Measurements from ENCODE around the gene IER3IP1. TPM values are rescaled to one million over a fixed set of nuclear protein-coding genes. Genes with fewer than 3 reads are reported as not detected.
"Not testable (repeated sequence)": the region's sequence is repeated elsewhere in the genome, so short reads cannot be mapped to it uniquely, and the experiment has no call there.

IER3IP1 gene
- total and polyA plus RNA-seq, 2 of the 4 experiments (the other 2 are of a cell fraction): 7.0 to 11.7 TPM

DNA sequence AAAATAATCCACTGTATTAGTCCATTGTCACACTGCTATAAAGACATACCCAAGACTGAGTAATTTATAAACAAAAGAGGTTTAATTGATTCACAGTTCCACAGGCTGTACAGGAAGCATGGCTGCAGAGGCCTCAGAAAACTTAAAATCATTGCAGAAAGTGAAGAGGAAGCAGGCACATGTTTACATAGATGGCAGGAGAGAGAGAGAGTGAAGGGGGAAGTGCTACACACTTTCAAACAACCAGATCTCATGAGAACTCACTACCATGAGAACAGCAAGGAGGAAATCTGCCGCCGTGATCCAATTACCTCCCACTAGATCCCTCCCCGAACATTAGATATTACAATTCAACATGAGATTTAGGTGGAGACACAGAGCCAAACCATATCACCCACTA lies 19.8 kb upstream of the IER3IP1 start:
- H2BK5ac ChIP-seq (ENCODE audit: low read depth, low read length, poor library complexity, severe bottlenecking); H2BK15ac ChIP-seq (ENCODE audit: low read depth, low read length); H3K27me3 ChIP-seq (ENCODE audit: control insufficient read depth, insufficient read depth, low read length); H4K5ac ChIP-seq (ENCODE audit: low read depth, low read length); H3K79me1 ChIP-seq (ENCODE audit: low read depth in 1 of 2, low read length in 2 of 2); H3K36me3 ChIP-seq (ENCODE audit: control insufficient read depth, insufficient read depth, low read length); H4K91ac ChIP-seq (ENCODE audit: insufficient read depth, low read depth, low read length); H2BK20ac ChIP-seq (ENCODE audit: low read depth, low read length); H3K4ac ChIP-seq (ENCODE audit: low read depth, low read length); H2BK120ac ChIP-seq (ENCODE audit: low read depth, low read length); H2AK5ac ChIP-seq (ENCODE audit: low read depth, low read length); in situ Hi-C loops (cut with MboI; ENCODE audit: low sequenced_read_pairs); POLR2A ChIA-PET (ENCODE audit: unreplicated experiment); intact Hi-C loops (cut with micrococcal nuclease); BruUV-seq (replicated peaks); H4K20me1 ChIP-seq (ENCODE audit: insufficient read depth, low read length); dilution Hi-C loops (cut with HindIII; ENCODE audit: low sequenced_read_pairs, unreplicated experiment); H3K9me3 ChIP-seq (ENCODE audit: control insufficient read depth, insufficient read depth, low read length); H3K14ac ChIP-seq (replicated peaks; ENCODE audit: low read depth, low read length); H4K8ac ChIP-seq (ENCODE audit: low read depth in 2 of 2, low read length in 2 of 2); H2AFZ ChIP-seq (replicated peaks; ENCODE audit: low read length, poor library complexity); ATAC-seq (ENCODE audit: low read depth); H3K9me1 ChIP-seq (ENCODE audit: insufficient read depth, low read length); DNase-seq; H3K4me1 ChIP-seq (ENCODE audit: control insufficient read depth, insufficient read depth, low read length); H3K56ac ChIP-seq (ENCODE audit: extremely low read depth, insufficient read depth, low read length); H3K18ac ChIP-seq (ENCODE audit: low read depth, low read length); H3K4me2 ChIP-seq (ENCODE audit: low read depth, low read length); H3K9ac ChIP-seq (ENCODE audit: low read depth, low read length); H3K4me3 ChIP-seq (ENCODE audit: insufficient read depth, low read depth, low read length); H3K27ac ChIP-seq (ENCODE audit: insufficient read depth, low read length); H2AK9ac ChIP-seq (replicated peaks; ENCODE audit: low read depth, low read length, poor library complexity); H3K23ac ChIP-seq (ENCODE audit: low read depth, low read length): not testable (repeated sequence)
- WGBS, 2 experiments (ENCODE audit: extremely low coverage in 2 of 2, insufficient read length in 1 of 2): no CpG with 5 or more reads among the region's 3 CpGs
- CTCF ChIA-PET: interaction anchor here (1.0 kb wide), 1 partner anchor 9 kb away, joined by 4 read pairs; no protein-coding TSS in a partner anchor

All from IMR-90 (cell line).